HG03139 (cell line): ENCODE measurements around the gene UTY.
"Not testable (repeated sequence)": the region's sequence is repeated elsewhere in the genome, so short reads cannot be mapped to it uniquely, and the experiment has no call there.

Source experiments
- ATAC-seq: cut with Tn5 transposase; IDR thresholded peaks from one replicate; pipeline ENCODE4 v1.9.1; 2021; ENCODE audit not compliant: unreplicated experiment

Gene UTY

DNA sequence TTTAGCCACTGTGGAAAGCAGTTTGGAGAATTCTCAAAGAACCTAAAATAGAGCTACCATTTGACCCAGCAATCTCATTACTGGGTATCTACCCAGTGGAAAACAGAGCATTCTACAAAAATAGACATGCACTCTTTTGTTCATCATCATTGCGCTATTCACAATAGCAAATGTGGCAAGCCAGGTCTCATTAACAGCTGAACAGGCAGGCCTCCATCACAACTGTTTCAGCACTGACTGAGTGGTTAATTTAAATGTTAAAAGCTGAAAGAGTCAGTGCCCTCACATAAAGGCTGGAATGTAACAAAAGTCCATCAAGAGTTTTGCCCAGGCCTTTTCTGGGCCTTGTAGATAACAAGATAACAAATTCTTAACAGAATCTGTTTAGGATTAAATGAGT lies 166.9 kb downstream of the UTY start:
- ATAC-seq, result no peak

DNA sequence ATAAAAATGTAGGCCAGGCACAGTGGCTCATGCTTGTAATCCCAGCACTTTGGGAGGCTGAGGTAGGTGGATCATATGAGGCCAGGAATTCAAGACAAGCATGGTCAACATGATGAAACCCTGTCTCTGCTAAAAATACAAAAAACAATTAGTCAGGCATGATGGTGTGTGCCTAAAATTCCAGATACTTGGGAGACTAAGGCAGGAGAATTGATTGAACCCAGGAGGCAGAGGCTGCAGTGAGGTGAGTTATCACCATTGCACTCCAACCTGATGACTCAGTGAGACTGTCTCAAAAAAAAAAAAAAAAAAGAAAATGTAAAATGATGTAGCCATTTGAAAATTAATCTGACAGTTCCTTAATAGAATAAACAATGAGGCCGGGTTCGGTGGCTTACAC lies 171.9 kb downstream of the UTY start:
- no peak for ATAC-seq

DNA sequence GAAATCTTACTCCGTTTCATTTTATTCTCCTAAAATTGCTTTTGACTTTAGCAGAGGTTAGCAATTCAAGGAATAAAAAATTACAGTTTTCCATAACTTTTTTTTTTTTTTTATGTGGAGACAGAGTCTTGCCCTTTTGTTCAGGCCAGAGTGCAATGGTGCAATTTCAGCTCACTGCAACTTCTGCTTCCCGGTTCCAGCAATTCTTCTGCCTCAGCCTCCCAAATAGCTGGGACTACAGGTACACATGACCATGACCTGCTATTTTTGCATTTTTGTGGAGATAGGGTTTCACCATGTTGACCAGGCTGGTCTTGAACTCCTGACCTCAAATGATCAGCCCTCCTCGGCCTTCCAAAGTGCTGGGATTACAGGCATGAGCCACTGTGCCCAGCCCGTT lies 179.0 kb downstream of the UTY start:
- no peak for ATAC-seq

DNA sequence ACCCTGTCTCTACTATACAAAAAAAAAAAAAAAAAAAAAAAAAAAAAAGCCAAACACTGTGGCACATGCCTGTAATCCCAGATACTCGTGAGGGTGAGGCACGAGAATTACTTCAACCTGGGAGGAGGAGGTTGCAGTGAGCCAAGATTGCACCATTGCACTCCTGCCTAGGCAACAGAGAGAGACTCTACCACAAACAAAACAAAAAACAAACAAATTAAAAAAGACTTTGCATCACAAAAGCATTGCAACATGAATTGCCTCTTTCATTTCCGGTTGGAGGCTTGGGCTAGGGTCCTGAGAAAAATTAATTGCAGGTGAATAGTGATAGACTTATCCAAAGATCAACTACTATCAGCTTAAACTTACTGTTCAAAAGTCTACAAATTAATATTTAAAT lies 180.4 kb downstream of the UTY start:
- no peak for ATAC-seq

DNA sequence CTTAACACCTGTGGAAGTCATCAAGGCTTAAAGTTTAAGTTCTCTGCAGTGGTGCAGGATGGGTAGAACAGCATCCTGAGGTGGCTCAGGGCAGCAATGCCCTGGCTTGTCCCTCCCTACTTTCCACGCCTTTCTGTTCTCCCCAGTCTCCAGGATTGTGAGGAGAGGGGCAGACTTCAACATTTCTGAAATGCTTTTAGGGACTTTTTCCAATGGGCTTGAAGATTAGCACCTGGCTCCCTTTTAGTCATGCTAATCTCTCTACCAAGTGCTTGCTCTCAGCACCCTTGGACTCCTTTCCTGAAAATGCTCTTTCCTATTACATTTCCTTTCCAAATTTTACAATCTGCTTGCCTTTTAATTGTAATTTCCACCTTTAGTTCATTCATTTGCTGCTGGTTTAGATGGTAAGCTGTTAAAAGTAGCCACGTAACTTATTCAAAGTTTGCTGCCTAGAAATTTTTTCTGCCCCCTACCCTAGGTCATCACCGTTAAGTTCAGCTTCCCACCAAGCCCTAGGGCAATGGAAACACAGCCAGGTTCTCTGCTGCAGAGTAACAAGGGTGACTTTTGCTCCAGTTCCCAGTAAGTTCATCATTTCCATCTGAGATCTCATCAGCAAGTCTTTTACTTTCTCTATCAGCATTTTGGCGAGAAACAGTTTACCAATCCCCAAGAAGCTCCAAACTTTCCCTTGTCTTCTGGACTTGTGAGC lies 183.5 kb downstream of the UTY start:
- no peak for ATAC-seq

DNA sequence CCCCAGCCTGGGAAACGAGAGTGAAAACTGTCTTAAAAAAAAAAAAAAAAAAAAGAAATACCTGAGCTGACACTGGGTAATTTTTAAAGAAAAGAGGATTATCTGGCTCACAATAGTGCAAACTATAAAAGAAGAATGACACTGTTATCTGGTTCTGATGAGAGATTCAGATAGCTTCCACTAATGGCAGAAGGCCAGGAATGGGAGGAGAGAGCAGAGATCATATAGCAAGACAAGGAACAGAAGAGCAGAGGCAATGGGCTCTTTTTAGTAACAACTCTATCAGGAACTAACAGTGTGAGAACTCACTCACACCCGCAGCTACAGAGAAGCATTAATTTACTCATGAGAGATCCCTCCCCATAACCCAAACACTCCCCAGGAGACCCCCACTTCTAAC lies 184.8 kb downstream of the UTY start:
- ATAC-seq, result no peak

DNA sequence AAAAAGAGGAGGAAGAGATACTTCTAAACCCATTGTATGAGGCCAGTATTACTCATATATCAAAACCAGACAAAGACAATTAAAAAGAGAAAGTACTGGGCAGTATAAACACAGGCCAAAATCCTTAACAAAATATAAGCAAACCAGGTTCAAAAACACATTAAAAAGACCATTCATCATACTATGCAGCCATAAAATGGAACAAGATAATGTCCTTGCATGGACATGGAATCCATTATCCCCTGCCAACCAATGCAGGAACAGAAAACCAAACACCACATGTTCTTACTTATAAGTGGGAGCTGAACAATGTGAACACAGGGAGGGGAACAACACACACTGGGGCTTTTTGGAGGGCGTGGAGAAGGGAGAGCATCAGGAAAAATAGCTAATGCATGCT lies 188.6 kb downstream of the UTY start:
- ATAC-seq, result no peak

DNA sequence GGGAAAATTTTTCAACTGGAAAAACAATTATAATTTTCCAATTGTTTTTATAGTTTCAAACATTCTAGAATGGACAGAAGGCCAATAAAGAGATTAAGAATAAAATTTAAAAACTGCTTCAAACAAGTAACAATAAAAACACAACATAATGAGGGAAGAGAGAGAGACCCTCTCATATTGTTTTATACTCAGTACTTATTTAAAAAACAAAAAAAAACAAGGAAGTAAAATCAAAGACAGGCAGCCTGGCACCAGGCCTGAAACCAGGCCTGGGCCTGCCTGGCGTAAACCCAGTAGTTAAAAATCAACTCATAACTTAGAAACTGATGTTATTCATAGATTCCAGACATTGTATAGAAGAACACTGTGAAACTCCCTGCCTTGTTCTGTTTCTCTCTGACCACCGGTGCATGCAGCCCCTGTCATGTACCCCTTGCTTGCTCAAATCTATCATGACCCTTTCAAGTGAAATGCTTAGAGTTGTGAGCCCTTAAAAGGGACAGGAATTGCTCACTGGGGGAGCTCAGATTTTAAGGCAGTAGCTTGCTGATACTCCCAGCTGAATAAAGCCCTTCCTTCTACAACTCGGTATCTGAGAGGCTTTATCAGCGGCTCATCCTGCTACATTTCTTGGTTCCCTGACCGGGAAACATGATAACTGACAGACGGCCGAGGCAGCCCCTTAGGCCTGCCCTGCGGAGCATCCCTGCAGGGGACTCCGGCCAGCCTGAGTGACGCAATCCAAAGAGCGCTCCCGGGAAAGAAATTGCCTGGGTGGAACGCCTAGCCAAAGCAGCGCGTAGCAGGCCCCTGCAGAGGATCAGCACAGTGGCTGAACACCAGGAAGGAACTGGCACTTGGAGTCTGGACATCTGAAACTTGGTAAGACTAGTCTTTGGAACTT lies 197.4 kb downstream of the UTY start:
- ATAC-seq, result not testable (repeated sequence)

DNA sequence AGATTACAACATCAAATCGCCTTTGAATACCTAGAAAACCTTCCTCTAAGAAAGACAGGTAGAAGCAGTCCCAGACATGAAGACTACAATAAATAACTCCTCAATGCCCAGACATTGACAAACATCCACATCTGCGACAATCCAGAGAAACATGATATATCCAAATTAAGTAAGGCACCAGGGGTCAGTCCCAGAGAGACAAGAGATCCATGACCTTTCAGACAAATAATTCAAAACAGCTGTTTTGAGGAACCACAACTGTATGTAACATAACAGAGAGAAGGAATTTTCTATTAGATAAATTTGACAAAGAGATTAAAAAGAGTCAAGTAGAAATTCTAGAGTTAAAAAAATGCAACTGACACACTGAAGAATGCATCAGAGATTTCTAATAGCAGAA lies 200.3 kb downstream of the UTY start:
- no peak for ATAC-seq

DNA sequence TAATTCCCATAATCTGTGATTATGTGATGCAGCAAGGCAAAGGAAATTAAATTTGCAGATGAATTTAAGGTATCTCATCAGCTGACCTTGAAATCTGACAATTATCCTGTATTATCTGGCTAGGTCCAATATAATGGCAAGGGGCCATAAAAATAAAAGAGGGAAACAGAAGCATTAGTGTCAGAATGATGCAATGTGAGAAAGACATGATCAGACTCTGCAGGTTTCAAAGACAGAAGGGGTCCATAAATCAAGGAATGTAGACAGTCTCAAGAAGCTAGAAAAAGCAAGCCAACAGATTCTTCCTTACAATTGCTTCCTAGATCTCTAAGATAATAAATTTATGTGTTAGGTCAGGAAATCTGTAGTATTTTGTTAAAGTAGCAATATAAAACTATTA lies 208.1 kb downstream of the UTY start:
- ATAC-seq, result no peak

DNA sequence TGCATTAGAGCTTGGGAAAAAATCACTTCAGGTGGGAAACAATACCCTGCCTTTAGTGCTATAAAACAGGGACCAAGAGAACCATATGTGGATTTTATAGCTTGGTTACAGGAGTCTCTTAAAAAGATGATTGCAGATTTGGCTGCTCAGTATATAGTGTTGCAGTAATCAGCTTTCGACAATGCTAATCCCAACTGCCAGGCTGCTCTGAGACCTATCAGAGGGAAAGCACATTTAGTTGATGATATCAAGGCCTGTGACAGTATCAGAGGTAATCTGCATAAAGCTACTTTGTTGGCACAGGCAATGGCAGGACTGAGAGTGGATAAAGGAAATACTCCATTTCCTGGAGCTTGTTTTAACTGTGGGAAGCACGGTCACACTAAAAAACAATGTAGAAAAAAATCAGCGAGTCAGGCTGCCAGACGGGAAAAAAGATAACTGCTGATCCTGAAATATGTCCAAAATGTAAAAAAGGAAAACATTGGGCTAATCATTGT lies 225.8 kb downstream of the UTY start:
- ATAC-seq, result not testable (repeated sequence)

DNA sequence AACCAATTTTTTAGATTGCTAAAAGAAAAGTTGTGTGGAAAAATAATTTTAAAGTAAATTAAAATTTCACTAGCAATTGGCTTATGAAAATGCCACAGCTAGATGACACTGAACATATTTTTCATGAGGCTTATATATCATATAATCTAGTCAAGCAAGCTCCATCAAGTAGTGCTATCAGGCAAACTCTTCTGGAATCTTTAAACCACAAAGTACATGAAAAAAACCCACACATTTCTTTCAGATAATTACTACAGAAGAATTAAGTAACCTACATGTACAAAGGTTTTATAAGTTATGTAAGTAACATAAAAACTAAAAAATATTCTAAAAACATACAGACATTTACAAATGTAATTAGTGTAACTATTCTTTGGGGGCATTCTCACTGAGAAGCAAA lies 229.4 kb downstream of the UTY start:
- no peak for ATAC-seq

DNA sequence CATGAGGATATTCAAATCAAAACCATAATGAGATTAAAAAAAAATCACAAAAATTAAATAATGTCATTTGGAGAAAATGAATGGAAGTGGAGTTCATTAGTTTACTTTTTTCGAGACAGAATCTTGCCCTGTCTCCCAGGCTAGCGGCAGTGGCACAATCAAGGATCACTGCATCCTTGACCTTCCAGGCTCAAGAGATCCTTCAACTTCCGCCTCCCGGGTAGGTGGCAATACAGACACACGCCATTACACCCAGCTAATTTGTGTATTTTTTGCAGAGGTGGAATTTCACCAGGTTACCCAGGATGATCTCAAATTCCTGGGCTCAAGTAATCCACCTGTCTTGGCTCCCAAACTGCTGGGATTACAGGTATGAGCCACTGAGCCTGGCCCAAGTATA lies 236.1 kb downstream of the UTY start:
- no peak for ATAC-seq

DNA sequence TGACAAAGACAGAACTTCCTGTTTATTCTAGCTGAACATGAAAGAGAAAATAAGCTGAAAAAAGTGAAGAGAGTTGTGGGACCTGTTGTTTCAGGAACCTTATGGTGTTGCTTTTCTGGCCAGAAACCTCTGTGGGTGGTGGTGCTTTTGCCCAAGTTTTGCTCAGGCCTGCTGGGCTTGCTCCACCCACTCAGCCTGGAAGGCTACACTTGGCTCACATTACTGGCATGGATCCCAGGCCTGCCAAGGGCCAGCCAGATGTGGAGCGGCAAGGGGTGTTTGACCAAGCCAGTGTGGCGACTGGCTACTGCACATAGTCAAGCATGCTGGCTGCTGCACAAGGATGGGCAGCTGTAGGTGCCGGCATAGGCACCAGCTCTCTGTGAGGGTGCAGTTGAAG lies 245.9 kb downstream of the UTY start:
- ATAC-seq, result no peak

DNA sequence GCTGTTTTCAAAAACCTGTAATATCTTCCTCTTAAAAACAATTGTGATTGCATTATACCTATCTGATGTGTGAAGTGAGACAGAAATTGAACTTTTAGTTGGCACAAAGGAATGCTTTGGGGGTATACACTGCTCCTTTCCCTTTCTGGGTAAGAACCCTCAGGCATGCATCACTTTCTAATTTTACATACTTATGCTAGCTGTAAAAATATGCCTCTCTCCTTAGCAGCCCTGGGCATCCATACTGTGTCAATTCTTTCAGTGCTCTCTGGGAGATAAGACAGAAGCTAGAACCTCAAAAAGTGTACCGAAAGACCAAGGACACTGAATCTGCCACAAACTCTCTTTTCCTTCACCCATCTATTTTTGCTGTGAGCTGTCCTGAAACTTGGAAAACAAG lies 246.7 kb downstream of the UTY start:
- ATAC-seq, result no peak

DNA sequence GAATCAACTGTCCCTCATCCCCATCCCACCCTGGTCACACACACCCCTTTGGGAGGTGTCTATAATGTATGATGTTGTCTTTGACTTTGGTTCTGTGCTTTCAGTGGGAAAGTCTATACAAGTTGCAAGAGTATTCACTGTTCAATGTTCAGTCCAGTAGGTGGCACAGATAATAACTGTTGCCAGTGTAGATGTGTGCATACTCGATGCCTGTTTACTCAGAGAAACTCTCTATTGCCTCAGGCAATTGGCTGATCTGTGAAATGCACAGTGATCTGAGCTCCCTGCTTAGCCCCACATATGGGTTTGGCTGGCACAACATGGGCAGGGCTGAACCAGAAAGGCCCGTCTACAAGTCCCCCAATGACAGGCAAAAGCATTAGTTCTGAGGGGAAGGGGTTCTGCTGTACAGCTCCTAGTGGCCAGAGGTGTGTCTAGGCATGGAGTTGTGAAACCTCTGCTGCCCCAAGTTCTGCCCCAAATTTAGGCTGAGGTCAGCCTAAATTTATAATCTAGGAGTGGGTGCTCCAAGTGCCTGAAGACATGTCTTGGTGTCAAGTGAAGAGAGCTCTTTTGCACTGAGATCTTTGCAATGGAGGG lies 252.4 kb downstream of the UTY start:
- no peak for ATAC-seq

DNA sequence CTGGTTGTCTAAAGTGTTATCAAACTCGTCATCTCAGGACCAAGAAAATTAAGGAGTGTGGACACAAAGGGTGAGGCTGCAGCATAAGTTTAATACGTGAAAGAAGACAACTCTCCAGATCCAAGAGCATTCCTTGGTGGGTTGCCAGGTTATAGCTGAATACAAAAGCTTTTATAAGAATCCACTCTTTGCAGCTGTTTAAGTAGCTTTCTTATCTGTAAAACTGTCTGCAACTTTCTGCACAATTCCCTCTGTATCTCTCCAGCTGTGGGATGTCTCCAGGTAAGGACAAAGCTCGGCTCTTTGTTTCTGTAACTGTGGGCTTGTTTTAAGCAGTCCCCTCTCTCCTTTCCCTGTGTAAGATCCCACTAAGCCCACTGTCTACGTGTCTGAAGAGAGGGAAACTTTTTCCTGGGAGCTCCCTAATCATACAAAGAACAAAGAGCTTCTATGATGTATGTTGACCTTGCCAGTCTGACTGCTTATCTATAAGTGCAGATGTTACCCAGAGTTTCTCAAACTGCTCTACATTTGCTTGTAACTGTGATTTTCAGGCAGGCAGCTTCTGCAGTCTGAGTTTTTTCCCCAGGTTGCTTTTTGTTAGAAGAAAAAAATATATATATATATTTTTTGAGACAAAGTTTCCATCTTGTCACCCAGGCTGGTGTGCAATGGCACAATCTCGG lies 268.7 kb downstream of the UTY start:
- no peak for ATAC-seq

DNA sequence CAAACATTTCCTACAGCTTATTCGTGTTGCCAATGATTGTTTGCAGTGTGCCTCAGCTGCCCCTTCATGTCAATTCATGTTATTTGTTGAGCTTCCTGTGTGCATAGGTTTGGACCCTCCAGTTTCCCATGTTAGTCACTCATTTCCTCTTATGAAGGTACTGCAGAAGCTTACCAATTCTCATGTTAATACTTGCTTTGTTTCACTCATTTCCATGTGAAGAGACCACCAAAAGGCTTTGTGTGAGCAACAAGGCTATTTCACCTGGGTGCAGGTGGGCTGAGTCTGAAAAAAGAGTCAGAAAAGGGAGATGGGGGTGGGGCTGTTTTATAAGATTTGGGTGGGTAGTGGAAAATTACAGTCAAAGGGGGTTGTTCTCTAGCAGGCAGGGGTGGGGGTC lies 274.6 kb downstream of the UTY start:
- ATAC-seq, result no peak
